NCI-H1048 (cell line): ENCODE data around the gene SSH2.
A peak's percentile ranks its signal among the peaks of the same experiment; 100 is the strongest.

Experiments
- DNase-seq: peaks from one replicate; lab custom pipeline; 2025; lab: John Stamatoyannopoulos, UW

The SSH2 gene

GRCh38 chr17:29709866-29710519 lies 220.0 kb downstream of the SSH2 start:
- no peak for DNase-seq

GRCh38 chr17:29707212-29707571 lies 222.8 kb downstream of the SSH2 start:
- no peak for DNase-seq

- DNase-seq: no peak
Measured at GRCh38 chr17:29706045-29706431, 224.0 kb downstream of the SSH2 start.

GRCh38 chr17:29705386-29705785 lies 224.6 kb downstream of the SSH2 start:
- DNase-seq: no peak

- no peak for DNase-seq
Measured at GRCh38 chr17:29699283-29699682, 230.7 kb downstream of the SSH2 start.

- no peak for DNase-seq
Measured at GRCh38 chr17:29698837-29699236, 231.2 kb downstream of the SSH2 start.

GRCh38 chr17:29698019-29698777 lies 231.8 kb downstream of the SSH2 start:
- no peak for DNase-seq

GRCh38 chr17:29697371-29697770 lies 232.7 kb downstream of the SSH2 start:
- no peak for DNase-seq

GRCh38 chr17:29694918-29695563 lies 235.0 kb downstream of the SSH2 start:
- no peak for DNase-seq

GRCh38 chr17:29693751-29694150 lies 236.3 kb downstream of the SSH2 start:
- DNase-seq: no peak

- no peak for DNase-seq
Measured at GRCh38 chr17:29687596-29687995, 242.4 kb downstream of the SSH2 start.

GRCh38 chr17:29686993-29687590 lies 242.9 kb downstream of the SSH2 start:
- DNase-seq: no peak

- DNase-seq: no peak
Measured at GRCh38 chr17:29683481-29683880, 246.5 kb downstream of the SSH2 start.

- no peak for DNase-seq
Measured at GRCh38 chr17:29682987-29683386, 247.0 kb downstream of the SSH2 start.

GRCh38 chr17:29682054-29682453 lies 248.0 kb downstream of the SSH2 start:
- DNase-seq: no peak

- DNase-seq: no peak
Measured at GRCh38 chr17:29677824-29678223, 252.2 kb downstream of the SSH2 start.

- no peak for DNase-seq
Measured at GRCh38 chr17:29677221-29677791, 252.7 kb downstream of the SSH2 start.

GRCh38 chr17:29675961-29676360 lies 254.1 kb downstream of the SSH2 start:
- DNase-seq: peak; percentile 26

- no peak for DNase-seq
Measured at GRCh38 chr17:29674281-29674680, 255.7 kb downstream of the SSH2 start.

GRCh38 chr17:29671661-29672060 lies 258.4 kb downstream of the SSH2 start:
- DNase-seq: no peak

GRCh38 chr17:29669266-29669665 lies 260.8 kb downstream of the SSH2 start:
- no peak for DNase-seq

- DNase-seq: no peak
Measured at GRCh38 chr17:29667969-29668368, 262.1 kb downstream of the SSH2 start.

GRCh38 chr17:29665481-29665810 lies 264.6 kb downstream of the SSH2 start:
- no peak for DNase-seq
